ENCODE measurements around the gene RSPRY1.

RSPRY1 gene

GRCh38 chr16:57185945-57186871, at the start of gene RSPRY1, which contains the start of gene PSME3IP1:
TSS of gene RSPRY1 (plus strand) at chr16:57186329. CDS start at chr16:57204659, 18,330 bp downstream.
TSS of gene PSME3IP1 (minus strand) at chr16:57186039. CDS start at chr16:57173854, 12,185 bp downstream.
- peak; percentile 99 for DNase-seq

DNA sequence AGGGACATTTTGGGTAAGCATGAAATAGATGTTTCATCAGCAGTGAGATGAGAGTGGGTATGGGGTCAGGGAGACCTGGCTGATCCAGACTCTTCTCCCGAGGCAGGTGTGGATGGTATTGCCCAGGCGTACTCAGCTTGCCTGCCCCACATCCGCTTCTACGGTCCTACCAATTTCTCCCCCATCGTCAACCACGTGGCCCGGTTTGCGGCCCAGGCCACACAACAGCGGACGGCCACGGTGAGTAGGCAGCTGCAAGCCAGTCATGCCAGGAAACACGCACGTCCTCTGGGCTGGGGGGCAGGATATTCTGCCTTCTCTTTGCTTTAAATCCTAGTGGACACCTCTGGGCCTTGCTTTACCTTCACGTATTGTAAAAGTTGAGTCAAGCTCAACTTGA, 49.1 kb upstream of the RSPRY1 start:
- no peak for DNase-seq

DNA sequence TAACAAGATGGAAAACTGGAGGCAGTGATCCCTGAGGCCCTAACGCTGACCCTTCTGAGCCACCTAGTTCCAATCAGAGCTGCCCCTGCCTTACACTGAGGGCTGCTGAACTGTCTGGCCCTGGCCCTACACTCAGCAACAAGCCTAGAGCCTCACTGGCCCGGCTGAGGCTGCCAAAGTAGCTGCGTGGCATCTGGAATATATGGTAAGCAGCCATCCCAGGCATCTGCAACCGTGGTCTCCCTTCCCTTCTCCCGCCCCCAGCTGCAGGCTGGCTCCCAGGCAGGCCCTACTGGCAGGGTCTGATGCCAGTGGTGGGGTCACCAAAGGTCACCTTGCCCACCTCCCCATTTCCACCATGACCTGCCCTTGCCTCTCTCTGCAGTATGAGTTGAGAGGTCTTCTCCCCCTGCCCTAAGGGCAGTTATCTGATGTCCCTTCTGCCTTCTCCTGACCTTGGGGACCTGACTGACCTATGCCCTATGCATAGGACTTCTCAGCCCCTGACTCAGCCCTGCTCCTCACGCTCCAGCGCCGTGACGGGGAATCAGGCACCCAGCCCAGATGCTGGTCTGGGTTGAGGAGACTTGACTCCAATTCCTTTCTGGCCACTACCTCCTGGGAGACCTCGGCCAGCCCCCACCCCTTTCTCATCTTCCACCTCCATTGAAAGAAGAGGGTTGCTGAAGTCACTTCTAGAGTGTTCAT, 48.4 kb upstream of the RSPRY1 start:
- no peak for DNase-seq

DNA sequence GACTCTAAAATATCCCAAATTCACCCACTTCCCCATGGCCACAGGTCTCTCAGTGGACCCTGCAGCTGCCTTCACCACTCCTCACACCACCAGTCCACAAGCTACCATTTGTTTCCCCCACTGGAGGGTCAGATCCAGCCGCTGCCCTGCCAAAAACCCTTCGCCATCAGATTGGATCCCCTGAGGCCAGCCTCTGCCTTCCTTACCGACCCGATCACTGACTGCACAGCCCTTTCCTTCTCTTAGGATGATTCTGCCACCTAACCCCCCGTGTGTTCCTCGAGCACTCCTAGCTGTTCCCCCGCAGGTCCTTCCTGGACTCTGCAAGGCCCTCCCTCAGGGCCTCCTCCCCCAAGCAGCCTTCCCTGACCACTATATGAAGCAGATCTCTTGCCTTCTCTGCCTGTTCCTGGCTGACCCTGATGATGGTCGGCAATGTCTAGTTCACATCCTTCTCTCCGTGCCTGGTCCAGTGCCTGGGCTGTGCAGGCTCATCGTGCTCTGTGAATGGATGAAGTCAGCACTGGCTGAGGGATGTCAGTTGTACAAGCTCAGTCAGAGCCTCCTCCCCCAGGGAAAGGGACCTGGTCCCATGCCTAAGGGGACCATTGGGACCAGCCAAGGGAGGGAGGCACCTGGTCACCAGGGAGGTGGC, 47.7 kb upstream of the RSPRY1 start:
- DNase-seq, result no peak

GRCh38 chr16:57140931-57141668, 45.0 kb upstream of the RSPRY1 start:
- no peak for DNase-seq

DNA sequence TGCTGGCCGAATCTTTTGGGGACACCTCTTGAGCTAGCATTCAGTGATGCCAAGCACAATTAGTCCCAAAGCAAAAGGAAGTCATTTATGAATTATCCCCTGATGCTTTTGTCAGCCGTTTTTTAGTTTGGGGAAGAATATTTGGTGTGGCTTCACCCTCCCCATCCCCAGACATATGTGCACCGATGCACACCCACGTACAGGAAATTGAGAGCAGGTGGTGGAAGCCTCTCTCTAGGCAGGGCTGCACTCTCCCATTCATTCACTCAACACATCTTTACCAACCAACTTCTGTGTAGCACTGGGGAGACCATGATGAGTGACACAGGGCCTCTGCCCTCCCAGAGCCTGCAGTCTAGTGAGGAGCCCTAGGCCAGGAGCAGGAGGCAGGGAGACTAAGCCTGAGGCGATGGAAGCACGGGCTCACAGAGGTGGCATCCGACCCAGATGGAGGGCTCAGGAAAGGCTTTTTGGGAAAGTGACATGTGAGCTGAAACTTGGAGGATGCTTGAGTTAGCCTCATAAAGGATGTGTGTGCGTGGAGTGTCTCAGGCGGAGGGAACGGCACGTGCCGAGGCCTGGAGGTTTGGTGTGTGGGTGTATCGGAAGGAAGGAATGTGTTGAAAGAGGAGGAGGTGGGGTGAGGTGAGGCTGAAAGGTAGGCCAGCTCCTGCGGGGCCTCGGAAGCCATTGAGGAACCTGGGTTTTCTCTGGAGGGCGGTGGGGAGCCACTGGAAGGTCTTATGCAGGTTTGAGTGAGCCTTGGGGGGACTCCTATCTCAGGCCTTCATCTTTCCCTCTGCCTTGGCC, 44.1 kb upstream of the RSPRY1 start:
- DNase-seq, result no peak

- no peak for DNase-seq
Measured at GRCh38 chr16:57143149-57143921, 42.8 kb upstream of the RSPRY1 start.

DNA sequence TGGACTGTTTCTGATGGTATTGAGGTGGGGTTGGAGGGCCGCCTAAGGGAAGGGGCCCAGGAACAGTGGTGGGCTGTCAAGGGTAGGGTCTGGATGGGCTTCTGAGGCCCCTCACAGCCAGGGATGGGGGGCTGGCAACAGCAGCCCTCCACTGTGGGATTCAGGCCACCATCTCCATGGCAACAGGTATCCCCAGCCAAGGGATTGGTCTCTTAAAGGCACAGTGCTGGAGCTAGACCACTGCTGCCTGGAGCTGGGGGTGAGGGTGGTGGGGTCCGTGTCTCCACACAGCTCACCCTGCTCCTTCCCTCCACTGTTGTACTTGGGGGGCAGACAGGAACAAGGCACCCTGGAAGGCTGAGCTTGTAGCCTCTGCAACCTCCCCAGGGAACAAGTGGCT, 42.1 kb upstream of the RSPRY1 start:
- DNase-seq, result no peak

DNA sequence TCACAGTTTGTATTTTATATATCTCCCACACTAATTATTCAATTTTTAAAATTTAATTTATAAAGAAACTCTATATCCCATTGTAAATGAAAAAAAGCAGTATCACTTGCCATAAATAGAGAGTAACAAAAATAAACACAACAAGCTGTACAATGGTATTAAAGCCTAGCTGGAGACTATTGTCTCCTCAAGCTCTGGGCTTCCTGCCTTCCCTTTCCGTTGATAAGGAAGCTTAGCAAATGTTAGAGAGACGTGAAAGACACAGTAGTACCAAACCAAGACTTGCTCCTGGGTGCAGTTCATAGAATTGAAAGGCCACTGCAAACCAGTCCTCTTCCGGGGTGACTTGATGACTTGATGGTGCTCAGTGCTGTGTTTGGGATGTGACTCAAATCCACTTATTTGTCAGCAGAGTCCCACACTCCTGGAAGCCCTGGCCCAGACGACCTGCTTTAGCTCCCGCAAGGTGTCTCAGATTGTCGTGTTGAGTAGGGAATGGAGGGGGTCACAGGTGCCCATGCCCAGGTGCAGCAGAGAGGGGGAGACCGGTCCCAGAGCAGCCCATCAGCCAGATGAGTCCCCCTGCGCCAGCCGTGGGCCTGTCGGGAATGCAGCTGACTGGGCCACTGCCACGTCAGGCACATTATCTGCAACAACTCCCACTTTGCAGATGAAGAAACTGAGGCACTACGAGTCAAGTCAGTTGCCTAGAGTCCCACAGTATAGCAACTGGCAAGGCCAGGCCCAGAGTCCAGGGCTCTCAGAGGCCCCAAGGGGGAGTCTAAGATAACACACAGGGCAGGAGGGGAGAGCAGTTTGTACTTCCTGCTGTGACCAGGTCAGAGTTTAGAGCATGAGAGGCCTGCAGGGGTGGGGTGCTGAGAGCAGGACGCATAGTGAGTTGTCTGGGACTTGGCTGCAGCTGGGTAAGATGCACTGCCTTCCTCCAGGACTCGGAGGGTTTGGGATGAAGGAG, 40.8 kb upstream of the RSPRY1 start:
- no peak for DNase-seq

DNA sequence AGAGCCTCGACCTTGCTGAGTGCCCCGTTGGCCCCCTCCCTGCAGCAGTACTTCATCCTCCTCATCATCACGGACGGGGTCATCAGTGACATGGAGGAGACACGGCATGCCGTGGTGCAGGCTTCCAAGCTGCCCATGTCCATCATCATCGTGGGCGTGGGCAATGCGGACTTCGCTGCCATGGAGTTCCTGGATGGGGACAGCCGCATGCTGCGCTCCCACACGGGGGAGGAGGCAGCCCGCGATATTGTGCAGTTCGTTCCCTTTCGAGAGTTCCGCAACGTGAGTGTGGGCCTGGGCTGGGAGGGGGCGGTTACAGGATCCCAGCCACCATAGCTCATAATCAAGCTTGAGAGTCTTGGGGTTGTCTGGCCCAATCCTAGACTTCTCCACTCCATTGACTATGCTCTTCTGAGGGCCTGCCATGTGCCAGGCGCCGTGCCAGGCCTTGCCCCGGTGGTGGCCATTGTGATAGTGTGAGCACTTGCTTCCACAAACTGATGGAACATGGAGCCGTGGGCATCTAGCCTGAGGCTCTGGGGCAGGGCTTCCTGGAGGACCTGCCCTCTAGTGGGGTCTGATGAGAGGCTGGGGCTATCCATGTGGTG, 40.0 kb upstream of the RSPRY1 start:
- DNase-seq, result no peak

DNA sequence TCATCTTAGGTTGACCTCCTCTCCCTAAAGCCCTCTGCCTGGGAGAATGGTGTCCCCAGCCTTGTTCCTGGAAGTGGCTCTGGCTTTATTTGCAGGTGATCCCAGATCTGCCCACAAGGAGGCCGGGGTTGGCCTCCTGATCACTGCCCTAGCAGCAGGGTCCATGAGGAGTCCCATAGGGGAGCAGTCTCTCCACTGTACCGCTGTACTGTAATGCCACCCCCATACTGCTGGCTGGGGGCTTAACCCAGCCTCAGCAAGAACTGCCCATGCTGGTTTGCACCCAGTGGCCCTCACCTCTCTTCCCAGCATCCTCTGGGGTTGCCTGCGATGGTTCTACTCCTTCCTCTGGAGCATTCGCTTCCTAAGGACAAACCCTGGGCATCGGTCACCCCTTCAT, 39.4 kb upstream of the RSPRY1 start:
- no peak for DNase-seq

DNA sequence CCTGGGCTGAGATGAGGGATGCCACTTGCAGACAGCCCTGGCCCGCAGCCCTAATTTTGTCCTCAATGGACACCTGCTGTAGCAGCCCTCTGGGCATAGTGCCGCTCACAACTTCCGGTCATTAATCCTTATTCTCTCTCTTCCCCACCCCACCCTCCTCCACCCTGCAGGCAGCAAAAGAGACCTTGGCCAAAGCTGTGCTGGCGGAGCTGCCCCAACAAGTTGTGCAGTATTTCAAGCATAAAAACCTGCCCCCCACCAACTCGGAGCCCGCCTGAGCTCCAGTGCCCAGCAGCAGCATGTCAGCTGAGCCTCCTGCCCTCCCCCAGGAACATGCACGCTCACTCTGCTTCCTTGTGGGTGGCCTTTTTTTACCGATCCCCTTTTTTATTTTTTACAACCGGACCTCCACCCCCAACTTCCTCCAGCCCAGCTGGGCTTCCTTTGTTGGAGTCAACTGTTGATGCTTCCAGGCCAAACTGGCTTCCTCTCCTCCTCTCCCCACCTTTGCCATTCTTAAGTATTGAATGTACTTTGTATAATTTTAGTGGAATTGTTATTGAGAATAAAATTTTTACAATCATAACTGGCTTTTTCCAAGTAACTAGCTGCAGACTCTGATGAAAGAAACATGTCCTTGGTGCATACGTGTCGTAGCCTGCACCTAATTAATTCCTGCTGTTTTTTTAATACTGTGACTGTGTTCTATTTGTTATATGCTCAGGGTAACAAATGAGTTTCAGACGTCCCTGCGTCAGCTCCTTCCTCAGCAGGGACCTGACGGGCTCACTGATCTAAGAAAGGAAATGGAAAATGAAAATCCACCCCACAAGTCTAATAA, 38.5 kb upstream of the RSPRY1 start:
- DNase-seq, result no peak

DNA sequence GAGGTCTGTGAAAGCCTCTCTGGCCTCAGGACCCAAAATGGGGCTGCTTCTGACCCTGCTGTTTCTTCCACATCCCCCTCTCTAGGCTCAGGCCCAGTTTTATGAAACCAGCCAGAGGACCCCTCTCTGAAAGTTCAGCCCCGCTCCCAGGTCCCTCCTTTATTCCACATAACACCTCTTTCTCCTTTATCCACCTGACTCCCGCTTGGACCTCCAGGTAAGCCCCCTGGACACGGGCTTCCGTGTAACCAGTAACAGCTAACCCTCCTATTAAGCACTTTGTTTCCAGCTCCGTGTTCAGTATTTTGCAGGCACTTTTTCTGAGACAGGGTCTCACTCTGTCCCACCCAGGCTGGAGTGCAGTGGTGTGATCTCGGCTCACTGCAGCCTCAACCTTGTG, 37.6 kb upstream of the RSPRY1 start:
- DNase-seq, result no peak

GRCh38 chr16:57149391-57149790, 36.7 kb upstream of the RSPRY1 start:
- no peak for DNase-seq

DNA sequence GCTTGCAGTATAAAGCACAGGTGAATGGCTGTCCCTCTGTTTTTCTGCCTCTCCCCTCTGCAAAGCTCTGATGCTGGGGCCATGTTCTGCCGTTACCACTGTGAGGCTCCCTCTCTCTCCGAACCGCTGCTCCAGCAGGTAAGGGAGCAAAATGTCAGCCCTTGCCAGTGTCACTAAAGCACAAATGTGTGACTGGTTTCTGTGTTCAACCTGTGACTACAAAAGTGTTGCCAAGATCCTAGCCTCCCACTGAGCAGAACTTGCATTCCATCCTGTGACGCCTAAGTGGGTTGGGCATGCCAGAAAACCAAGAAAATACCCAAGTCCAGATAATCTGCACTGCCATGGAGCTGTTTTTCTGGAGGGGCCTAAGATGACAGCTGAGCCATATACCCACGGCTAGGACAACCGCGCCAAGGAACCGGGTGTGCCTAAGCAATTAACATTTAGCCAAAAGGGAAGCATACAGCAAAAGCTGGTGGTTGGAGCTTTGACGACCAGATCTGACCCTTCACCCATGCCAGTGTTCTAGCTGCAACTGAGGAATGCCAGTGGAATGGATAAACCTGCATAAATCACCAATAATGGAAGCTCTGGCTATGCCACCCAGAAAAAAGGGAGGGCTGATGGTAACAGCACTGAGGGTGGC, 35.3 kb upstream of the RSPRY1 start:
- no peak for DNase-seq

- DNase-seq, result no peak
Measured at GRCh38 chr16:57151369-57151768, 34.8 kb upstream of the RSPRY1 start.

All from stimulated activated CD4-positive, alpha-beta T cell treated with anti-CD3 and anti-CD28 coated beads, Interleukin-4, amount 100 ng/mL, for 24 hours (primary cell).